K562 (cell line): Measurements from ENCODE around the gene NDN. TPM values are rescaled to one million over a fixed set of nuclear protein-coding genes. Genes with fewer than 3 reads are reported as not detected.
A peak's percentile ranks its signal among the peaks of the same experiment; 100 is the strongest.

Experiments
- ATAC-seq: fragments of 200-7000 bp; cut with Tn5 transposase; 3 replicates; pipeline ENCODE4 v1.9.1; 2020; ENCODE audit warnings: moderate library complexity
- BruUV-seq: library from RNA; stranded (reverse); fragments of 400-500 nt; replicated peaks from 2 replicates; lab custom pipeline; 2021; lab: Mats Ljungman, UMichigan
- CTCF ChIA-PET: fragments of 300-600 bp; formaldehyde crosslinking; extraction: SDS; loops from one replicate; lab custom pipeline; 2021; ENCODE audit warnings: low intra/inter-chr PET ratio; lab: Yijun Ruan, JAX
- POLR2A ChIA-PET: fragments of 300-600, 350-650 bp; sonication (Branson Sonifier 250); formaldehyde crosslinking; extraction: SDS; loops from one replicate; lab custom pipeline; 2021; ENCODE audit warnings: antibody characterized with exemption, inconsistent platforms; lab: Yijun Ruan, JAX
- DNase-seq, 4 experiments: peaks; one replicate each; pipeline versions ENCODE4 v3.0.0 to v3.0.0-alpha.2; 2011 to 2018; ENCODE audit warnings: low spot score in 3 of 4, mixed read lengths in 3 of 4; ENCODE audit errors: extremely low read depth in 1 of 4
- FAIRE-seq: peaks from 2 replicates; lab custom pipeline; 2011; peaks lifted over from hg19 to GRCh38; lab: Jason Lieb, UNC
- H2AFZ ChIP-seq: 2 replicates; pipeline ENCODE4 v1.6.0; 2011; ENCODE audit warnings: low read depth, low read length, control low read depth, inconsistent platforms
- H3K27ac ChIP-seq: fragments of 200-600 bp; 3 replicates; pipeline ENCODE4 v1.8.0; 2011; ENCODE audit warnings: low read depth, mild to moderate bottlenecking, control low read depth, inconsistent platforms, low read length, moderate library complexity, mixed read lengths; ENCODE audit errors: extremely low read depth
- H3K27me3 ChIP-seq, 2 experiments: fragments of 300-600 bp in 1 of 2; 2 replicates in 1 of 2; 3 replicates in 1 of 2; pipeline versions ENCODE4 v1.6.0 to v1.8.0; 2011; ENCODE audit warnings: inconsistent platforms in 2 of 2, low read length in 2 of 2, mild to moderate bottlenecking in 1 of 2, mixed read lengths in 1 of 2, moderate library complexity in 1 of 2; ENCODE audit not compliant: control insufficient read depth in 2 of 2, insufficient read depth in 2 of 2
- H3K36me3 ChIP-seq: fragments of 300-600 bp; 3 replicates; pipeline ENCODE4 v1.8.0; 2011; ENCODE audit warnings: mild to moderate bottlenecking, low read length, inconsistent platforms; ENCODE audit not compliant: control insufficient read depth, insufficient read depth
- H3K4me1 ChIP-seq, 2 experiments: fragments of 200-600 bp in 1 of 2; replicated peaks in 1 of 2; 2 replicates in 1 of 2; 3 replicates in 1 of 2; pipeline versions ENCODE4 v1.5.1 to v1.8.0; 2011; ENCODE audit warnings: inconsistent platforms in 2 of 2, low read length in 2 of 2, mild to moderate bottlenecking in 1 of 2, mixed read lengths in 1 of 2, moderate library complexity in 1 of 2; ENCODE audit not compliant: control insufficient read depth in 2 of 2, insufficient read depth in 2 of 2
- H3K4me2 ChIP-seq: 2 replicates; pipeline ENCODE4 v1.6.1; 2011; ENCODE audit warnings: low read length, control low read depth, inconsistent platforms, mixed read lengths; ENCODE audit not compliant: insufficient read depth
- H3K4me3 ChIP-seq: fragments of 200-600 bp; sonication (generic), shearing (Covaris generic); 2 replicates; pipeline ENCODE4 v1.5.1; 2016; ENCODE audit warnings: control low read depth, inconsistent platforms
- H3K79me2 ChIP-seq: fragments of 200-600 bp; 3 replicates; pipeline ENCODE4 v1.8.0; 2011; ENCODE audit warnings: low read length, inconsistent platforms; ENCODE audit not compliant: control insufficient read depth, insufficient read depth
- H3K9ac ChIP-seq, 2 experiments: 2 replicates each; pipeline versions ENCODE4 v1.6.0 to v1.6.1; 2011; ENCODE audit warnings: low read depth in 2 of 2, low read length in 2 of 2, control low read depth in 1 of 2, inconsistent platforms in 1 of 2, mild to moderate bottlenecking in 1 of 2, mixed read lengths in 1 of 2; ENCODE audit not compliant: insufficient read depth in 1 of 2
- H3K9me1 ChIP-seq: one replicate; pipeline ENCODE4 v1.6.0; 2011; ENCODE audit warnings: inconsistent platforms, mild to moderate bottlenecking, low read length, moderate library complexity; ENCODE audit not compliant: control insufficient read depth, insufficient read depth
- H3K9me3 ChIP-seq: replicated peaks from 2 replicates; pipeline ENCODE4 v1.5.1; 2011; ENCODE audit warnings: low read depth, low read length, inconsistent platforms; ENCODE audit not compliant: control insufficient read depth, insufficient read depth
- H4K20me1 ChIP-seq: replicated peaks from 2 replicates; pipeline ENCODE4 v1.6.1; 2011; ENCODE audit warnings: low read length, inconsistent platforms, mixed read lengths; ENCODE audit not compliant: control insufficient read depth, insufficient read depth
- ETV5 ChIP-seq: sonication (generic); formaldehyde crosslinking; IDR thresholded peaks from 2 replicates; pipeline ENCODE4 v1.4.0; 2020; ENCODE audit warnings: low read depth, mild to moderate bottlenecking, missing genetic modification reagents
- MAZ ChIP-seq, 2 experiments: fragments of 450-650 bp in 1 of 2; sonication (generic) in 1 of 2; formaldehyde crosslinking; IDR thresholded peaks in 1 of 2; conservative IDR thresholded peaks in 1 of 2; 2 replicates each; pipeline versions ENCODE4 v1.4.0 to v1.5.0; 2020; ENCODE audit warnings: mild to moderate bottlenecking in 1 of 2, missing genetic modification reagents in 1 of 2
- NFE2L1 ChIP-seq: fragments of 450-650 bp; IDR thresholded peaks from 2 replicates; pipeline ENCODE4 v1.6.1; 2016; ENCODE audit warnings: missing genetic modification characterization, low read depth, mild to moderate bottlenecking, missing compliant biosample characterization, moderate library complexity, borderline replicate concordance
- RB1 ChIP-seq: fragments of 450-650 bp; IDR thresholded peaks from 2 replicates; pipeline ENCODE4 v1.6.1; 2017; ENCODE audit warnings: low read depth, mild to moderate bottlenecking
- RBM17 ChIP-seq: fragments of 200-400 bp; formaldehyde crosslinking; IDR thresholded peaks from 2 replicates; pipeline ENCODE4 v1.6.1; 2017; ENCODE audit warnings: low read depth, mild to moderate bottlenecking, low read length, borderline replicate concordance
- YBX1 ChIP-seq: fragments of 450-650 bp; IDR thresholded peaks from 2 replicates; pipeline ENCODE4 v1.7.1; 2016; ENCODE audit warnings: mild to moderate bottlenecking
- ZC3H4 ChIP-seq: sonication (generic); formaldehyde crosslinking; IDR thresholded peaks from 2 replicates; pipeline ENCODE4 v1.9.0; 2021; ENCODE audit warnings: missing genetic modification reagents, borderline replicate concordance
- WGBS: fragments of 100-300 bp; shearing (Covaris generic); methylation state at CpG from one replicate; pipeline ENCODE4 v1.1.6; 2016; ENCODE audit warnings: low coverage, mixed read lengths; ENCODE audit not compliant: insufficient coverage; ENCODE audit errors: missing lambda C conversion rate; 5-methylcytosine and 5-hydroxymethylcytosine counted together
- in situ Hi-C: fragments of 300-500 bp; cut with MboI; formaldehyde crosslinking; loops from 4 replicates; pipeline ENCODE4 v1.15.0; 2018; ENCODE audit warnings: inconsistent platforms, mixed read lengths
- intact Hi-C: fragments of 100-400 bp; cut with micrococcal nuclease; formaldehyde crosslinking; loops from 2 replicates; pipeline ENCODE4 v1.14.2; 2022
- polyA plus RNA-seq, 8 experiments: library from polyadenylated mRNA; depleted of rRNA in 4 of 8; stranded (reverse) in 5 of 8; unstranded in 3 of 8; fragments of >200 nt; fragmentation: Nextera tagmentation in 2 of 8; fragmentation: Illumina TruSeq in 1 of 8; extraction: Ambion mirVana in 2 of 8; extraction: Trizol in 1 of 8; gene quantifications; 2 replicates each; pipeline versions ENCODE4 v1.2.1 to v1.2.3, GENCODE V29; 2011 to 2014; ENCODE audit warnings: inconsistent platforms in 1 of 8, missing spikeins in 1 of 8
- total RNA-seq, 7 experiments: library from RNA; depleted of rRNA in 6 of 7; stranded (reverse); fragments of >200 nt in 6 of 7; fragmentation: Illumina TruSeq in 2 of 7; extraction: Trizol in 2 of 7; gene quantifications; 2 replicates each; pipeline versions ENCODE4 v1.2.1 to v1.2.3, GENCODE V29; 2011 to 2021; ENCODE audit warnings: low replicate concordance in 1 of 7
- TF ChIP-seq, protein P1 (sequence below), 2 experiments: IDR thresholded peaks in 1 of 2; conservative IDR thresholded peaks in 1 of 2; 2 replicates each; pipeline ENCODE4 v1.6.1; 2016; ENCODE audit warnings: low read depth in 2 of 2, mild to moderate bottlenecking in 1 of 2, missing compliant biosample characterization in 1 of 2, missing genetic modification characterization in 1 of 2, moderate library complexity in 1 of 2
- TF ChIP-seq, protein P2 (sequence below): sonication (generic); formaldehyde crosslinking; IDR thresholded peaks from 2 replicates; pipeline ENCODE4 v1.8.1; 2023; ENCODE audit warnings: mild to moderate bottlenecking, missing genetic modification reagents, moderate library complexity
- TF ChIP-seq, protein P3 (sequence below): fragments of 250-450 bp; sonication (Bioruptor Pico); IDR thresholded peaks from 2 replicates; pipeline ENCODE4 v1.8.0; 2021; ENCODE audit warnings: moderate library complexity, mild to moderate bottlenecking, inconsistent platforms
- TF ChIP-seq, protein P4 (sequence below): fragments of 250-450 bp; sonication (Bioruptor Pico); IDR thresholded peaks from 2 replicates; pipeline ENCODE4 v1.8.0; 2022; ENCODE audit warnings: inconsistent platforms, mild to moderate bottlenecking, moderate library complexity, borderline replicate concordance
- TF ChIP-seq, protein P5 (sequence below), 3 experiments: IDR thresholded peaks in 2 of 3; conservative IDR thresholded peaks in 1 of 3; 2 replicates each; pipeline ENCODE4 v1.5.1; 2011 to 2012; ENCODE audit warnings: low read length in 3 of 3, mild to moderate bottlenecking in 3 of 3, control low read depth in 2 of 3, improper control_type of control experiment in 1 of 3, inconsistent platforms in 1 of 3, low read depth in 1 of 3, mixed read lengths in 1 of 3, moderate library complexity in 1 of 3; ENCODE audit not compliant: insufficient read depth in 2 of 3

The NDN gene
- total and polyA plus RNA-seq, 9 of the 15 experiments (the other 6 are each of a cell fraction or from before 2014, with no cell fraction given): 0.52 to 5.7 (median 2.1) TPM

DNA sequence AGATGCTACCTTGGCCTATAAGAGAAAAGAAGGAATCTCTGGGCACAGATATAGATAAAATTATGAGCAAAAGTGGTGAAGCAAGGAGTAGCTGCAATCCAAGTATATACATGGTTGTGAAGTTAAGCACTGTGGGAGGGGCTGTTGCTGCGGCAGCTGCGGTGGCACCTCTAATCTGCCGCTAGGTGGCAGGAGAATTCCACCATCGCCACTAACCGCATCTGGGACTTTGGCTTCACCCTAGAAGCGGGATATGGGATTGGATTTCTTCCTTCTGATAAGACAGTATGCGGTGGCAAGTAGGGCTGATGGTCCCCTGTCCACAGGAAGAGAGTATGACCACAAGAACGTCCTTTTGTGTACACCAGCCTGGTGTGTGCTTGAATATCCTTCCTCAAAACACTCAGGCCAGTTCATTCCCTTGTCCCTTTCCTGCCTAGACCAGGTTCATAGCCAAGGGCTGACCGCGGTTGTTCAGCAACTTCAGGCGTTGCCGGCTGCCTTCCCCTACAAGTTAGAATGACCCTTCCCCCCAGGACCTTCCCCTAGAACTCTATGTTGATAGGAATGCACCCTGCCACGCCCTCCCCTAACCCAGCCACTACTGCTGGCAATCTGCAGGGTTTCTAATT is 44.6 kb downstream of the NDN start:
- ATAC-seq: peak; percentile 93
- CTCF ChIA-PET: interaction anchor here (0.5 to 1.5 kb wide), 9 partner anchors 176 to 1859 kb away, joined by 3 to 7 read pairs (median 3); no protein-coding TSS in a partner anchor
- TF ChIP-seq ETV5 (CRISPR knock-in tag) (no peak), ZC3H4 (CRISPR knock-in tag) (no peak), MAZ (CRISPR knock-in tag; conservative IDR thresholded peaks at IDR 0.05 in 1 of 2, IDR thresholded peaks at IDR 0.05 in 1 of 2) (peak in 1 of 2 experiments; percentile 33; a peak in 1 of 4 replicates), RB1 (peak; percentile 35; the same call in 1 of the 2 replicates), NFE2L1 (tag) (no peak), RBM17 (no peak), YBX1 (no peak)
- TF ChIP-seq, protein P1, sequence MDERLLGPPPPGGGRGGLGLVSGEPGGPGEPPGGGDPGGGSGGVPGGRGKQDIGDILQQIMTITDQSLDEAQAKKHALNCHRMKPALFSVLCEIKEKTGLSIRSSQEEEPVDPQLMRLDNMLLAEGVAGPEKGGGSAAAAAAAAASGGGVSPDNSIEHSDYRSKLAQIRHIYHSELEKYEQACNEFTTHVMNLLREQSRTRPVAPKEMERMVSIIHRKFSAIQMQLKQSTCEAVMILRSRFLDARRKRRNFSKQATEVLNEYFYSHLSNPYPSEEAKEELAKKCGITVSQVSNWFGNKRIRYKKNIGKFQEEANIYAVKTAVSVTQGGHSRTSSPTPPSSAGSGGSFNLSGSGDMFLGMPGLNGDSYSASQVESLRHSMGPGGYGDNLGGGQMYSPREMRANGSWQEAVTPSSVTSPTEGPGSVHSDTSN (CRISPR knock-in tag; IDR thresholded peaks at IDR 0.05; ENCODE audit: low read depth): no peak
- TF ChIP-seq, protein P1 (tag; conservative IDR thresholded peaks at IDR 0.05; ENCODE audit: low read depth): no peak
- TF ChIP-seq, protein P2, sequence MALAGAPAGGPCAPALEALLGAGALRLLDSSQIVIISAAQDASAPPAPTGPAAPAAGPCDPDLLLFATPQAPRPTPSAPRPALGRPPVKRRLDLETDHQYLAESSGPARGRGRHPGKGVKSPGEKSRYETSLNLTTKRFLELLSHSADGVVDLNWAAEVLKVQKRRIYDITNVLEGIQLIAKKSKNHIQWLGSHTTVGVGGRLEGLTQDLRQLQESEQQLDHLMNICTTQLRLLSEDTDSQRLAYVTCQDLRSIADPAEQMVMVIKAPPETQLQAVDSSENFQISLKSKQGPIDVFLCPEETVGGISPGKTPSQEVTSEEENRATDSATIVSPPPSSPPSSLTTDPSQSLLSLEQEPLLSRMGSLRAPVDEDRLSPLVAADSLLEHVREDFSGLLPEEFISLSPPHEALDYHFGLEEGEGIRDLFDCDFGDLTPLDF (CRISPR knock-in tag): no peak
- TF ChIP-seq, protein P3, sequence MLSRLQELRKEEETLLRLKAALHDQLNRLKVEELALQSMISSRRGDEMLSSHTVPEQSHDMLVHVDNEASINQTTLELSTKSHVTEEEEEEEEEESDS: no peak
- TF ChIP-seq, protein P4, sequence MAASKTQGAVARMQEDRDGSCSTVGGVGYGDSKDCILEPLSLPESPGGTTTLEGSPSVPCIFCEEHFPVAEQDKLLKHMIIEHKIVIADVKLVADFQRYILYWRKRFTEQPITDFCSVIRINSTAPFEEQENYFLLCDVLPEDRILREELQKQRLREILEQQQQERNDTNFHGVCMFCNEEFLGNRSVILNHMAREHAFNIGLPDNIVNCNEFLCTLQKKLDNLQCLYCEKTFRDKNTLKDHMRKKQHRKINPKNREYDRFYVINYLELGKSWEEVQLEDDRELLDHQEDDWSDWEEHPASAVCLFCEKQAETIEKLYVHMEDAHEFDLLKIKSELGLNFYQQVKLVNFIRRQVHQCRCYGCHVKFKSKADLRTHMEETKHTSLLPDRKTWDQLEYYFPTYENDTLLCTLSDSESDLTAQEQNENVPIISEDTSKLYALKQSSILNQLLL (CRISPR knock-in tag): no peak
- TF ChIP-seq, protein P5, sequence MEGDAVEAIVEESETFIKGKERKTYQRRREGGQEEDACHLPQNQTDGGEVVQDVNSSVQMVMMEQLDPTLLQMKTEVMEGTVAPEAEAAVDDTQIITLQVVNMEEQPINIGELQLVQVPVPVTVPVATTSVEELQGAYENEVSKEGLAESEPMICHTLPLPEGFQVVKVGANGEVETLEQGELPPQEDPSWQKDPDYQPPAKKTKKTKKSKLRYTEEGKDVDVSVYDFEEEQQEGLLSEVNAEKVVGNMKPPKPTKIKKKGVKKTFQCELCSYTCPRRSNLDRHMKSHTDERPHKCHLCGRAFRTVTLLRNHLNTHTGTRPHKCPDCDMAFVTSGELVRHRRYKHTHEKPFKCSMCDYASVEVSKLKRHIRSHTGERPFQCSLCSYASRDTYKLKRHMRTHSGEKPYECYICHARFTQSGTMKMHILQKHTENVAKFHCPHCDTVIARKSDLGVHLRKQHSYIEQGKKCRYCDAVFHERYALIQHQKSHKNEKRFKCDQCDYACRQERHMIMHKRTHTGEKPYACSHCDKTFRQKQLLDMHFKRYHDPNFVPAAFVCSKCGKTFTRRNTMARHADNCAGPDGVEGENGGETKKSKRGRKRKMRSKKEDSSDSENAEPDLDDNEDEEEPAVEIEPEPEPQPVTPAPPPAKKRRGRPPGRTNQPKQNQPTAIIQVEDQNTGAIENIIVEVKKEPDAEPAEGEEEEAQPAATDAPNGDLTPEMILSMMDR (IDR thresholded peaks at IDR 0.05 in 2 of 3, conservative IDR thresholded peaks at IDR 0.05 in 1 of 3; ENCODE audit: insufficient read depth in 2 of 3, low read depth in 1 of 3, low read length in 3 of 3): peak; percentile 86 to 95 (median 88)

More for the DNA sequence above, 44.6 kb downstream of the NDN start:
- Histone ChIP-seq H3K9me1 (no peaks in the 10 kb centered on the region), H3K9ac (no peak overlapping the region), H3K79me2 (no peaks in the 10 kb centered on the region), H3K27me3 (peaks cover 3 to 26% of the 10 kb centered on the region in 2 experiments; a peak in 4 of 5 replicates), H4K20me1 (no peaks in the 10 kb centered on the region), H3K27ac (no peak overlapping the region), H3K4me2 (no peak overlapping the region), H3K36me3 (no peaks in the 10 kb centered on the region), H3K4me3 (no peak overlapping the region), H3K9me3 (no peaks in the 10 kb centered on the region), H3K4me1 (peaks cover 0 to 15% of the 10 kb centered on the region in 2 experiments; a peak in 2 of 5 replicates), H2AFZ (no peak overlapping the region)
- intact Hi-C loops (loop anchor here (2.0 to 10.0 kb wide), 3 partner anchors 214 to 1862 kb away; no protein-coding TSS in a partner anchor), in situ Hi-C loops (loop anchor here (10.0 kb wide), 1 partner anchor 222 kb away; no protein-coding TSS in a partner anchor)
- POLR2A ChIA-PET: no interaction called here
- DNase-seq (peak; percentile 71 to 79 (median 76)), FAIRE-seq (peak; percentile 95)
- 1% methylated on average over 12 of the region's 13 CpGs for WGBS
- no TSS peak for BruUV-seq
